ENCODE results near the gene ZNF771. TPM values are rescaled to one million over a fixed set of nuclear protein-coding genes. Genes with fewer than 3 reads are reported as not detected.

The ZNF771 gene
- total and polyA plus RNA-seq, 9 of the 15 experiments (the other 6 are each of a cell fraction or from before 2014, with no cell fraction given): 1.5 to 12.6 (median 4.4) TPM

DNA sequence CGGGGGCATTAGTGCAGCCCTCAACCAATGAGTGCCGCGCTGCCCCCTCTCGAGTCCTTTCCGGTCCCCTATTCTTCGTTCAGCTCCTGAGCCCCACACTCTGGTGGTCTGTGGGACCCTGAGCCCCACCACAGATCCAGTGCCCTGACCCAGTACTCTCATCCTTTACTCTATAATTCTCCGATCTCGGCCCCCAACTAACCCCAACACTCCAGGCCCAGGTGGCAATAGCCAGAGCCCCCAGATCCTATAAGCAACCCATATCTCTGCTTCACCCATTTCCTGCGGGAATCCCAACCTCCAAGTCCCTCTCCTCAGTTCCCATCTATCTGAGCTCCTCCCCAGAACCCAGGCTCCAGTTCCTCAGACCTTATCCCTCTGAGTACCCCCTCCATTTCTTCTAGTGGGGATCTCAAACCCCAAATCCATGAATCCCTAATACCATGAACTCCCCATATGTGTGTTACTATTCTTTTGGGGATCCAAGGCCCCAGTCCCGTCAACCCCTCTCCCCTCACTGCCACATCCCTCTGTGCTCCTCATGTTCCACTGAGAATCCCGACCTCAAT, 36.1 kb upstream of the ZNF771 start (continued):
- TF ChIP-seq ETV5 (CRISPR knock-in tag; IDR thresholded peaks at IDR 0.05; ENCODE audit: low read depth) (no peak), MAZ (CRISPR knock-in tag; conservative IDR thresholded peaks at IDR 0.05 in 1 of 2, IDR thresholded peaks at IDR 0.05 in 1 of 2) (peak in 1 of 2 experiments; percentile 5; a peak in 1 of 4 replicates), HNRNPH1 (optimal IDR thresholded peaks at IDR 0.05; ENCODE audit: low read depth, low read length) (no peak)
- TF ChIP-seq, protein P1, sequence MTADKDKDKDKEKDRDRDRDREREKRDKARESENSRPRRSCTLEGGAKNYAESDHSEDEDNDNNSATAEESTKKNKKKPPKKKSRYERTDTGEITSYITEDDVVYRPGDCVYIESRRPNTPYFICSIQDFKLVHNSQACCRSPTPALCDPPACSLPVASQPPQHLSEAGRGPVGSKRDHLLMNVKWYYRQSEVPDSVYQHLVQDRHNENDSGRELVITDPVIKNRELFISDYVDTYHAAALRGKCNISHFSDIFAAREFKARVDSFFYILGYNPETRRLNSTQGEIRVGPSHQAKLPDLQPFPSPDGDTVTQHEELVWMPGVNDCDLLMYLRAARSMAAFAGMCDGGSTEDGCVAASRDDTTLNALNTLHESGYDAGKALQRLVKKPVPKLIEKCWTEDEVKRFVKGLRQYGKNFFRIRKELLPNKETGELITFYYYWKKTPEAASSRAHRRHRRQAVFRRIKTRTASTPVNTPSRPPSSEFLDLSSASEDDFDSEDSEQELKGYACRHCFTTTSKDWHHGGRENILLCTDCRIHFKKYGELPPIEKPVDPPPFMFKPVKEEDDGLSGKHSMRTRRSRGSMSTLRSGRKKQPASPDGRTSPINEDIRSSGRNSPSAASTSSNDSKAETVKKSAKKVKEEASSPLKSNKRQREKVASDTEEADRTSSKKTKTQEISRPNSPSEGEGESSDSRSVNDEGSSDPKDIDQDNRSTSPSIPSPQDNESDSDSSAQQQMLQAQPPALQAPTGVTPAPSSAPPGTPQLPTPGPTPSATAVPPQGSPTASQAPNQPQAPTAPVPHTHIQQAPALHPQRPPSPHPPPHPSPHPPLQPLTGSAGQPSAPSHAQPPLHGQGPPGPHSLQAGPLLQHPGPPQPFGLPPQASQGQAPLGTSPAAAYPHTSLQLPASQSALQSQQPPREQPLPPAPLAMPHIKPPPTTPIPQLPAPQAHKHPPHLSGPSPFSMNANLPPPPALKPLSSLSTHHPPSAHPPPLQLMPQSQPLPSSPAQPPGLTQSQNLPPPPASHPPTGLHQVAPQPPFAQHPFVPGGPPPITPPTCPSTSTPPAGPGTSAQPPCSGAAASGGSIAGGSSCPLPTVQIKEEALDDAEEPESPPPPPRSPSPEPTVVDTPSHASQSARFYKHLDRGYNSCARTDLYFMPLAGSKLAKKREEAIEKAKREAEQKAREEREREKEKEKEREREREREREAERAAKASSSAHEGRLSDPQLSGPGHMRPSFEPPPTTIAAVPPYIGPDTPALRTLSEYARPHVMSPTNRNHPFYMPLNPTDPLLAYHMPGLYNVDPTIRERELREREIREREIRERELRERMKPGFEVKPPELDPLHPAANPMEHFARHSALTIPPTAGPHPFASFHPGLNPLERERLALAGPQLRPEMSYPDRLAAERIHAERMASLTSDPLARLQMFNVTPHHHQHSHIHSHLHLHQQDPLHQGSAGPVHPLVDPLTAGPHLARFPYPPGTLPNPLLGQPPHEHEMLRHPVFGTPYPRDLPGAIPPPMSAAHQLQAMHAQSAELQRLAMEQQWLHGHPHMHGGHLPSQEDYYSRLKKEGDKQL (CRISPR knock-in tag; IDR thresholded peaks at IDR 0.05; ENCODE audit: borderline replicate concordance): no peak

Data from K562 (cell line).